Bone marrow (tissue), 2 donors: ENCODE data around the gene NUTM2A.
"Not testable (repeated sequence)": the region's sequence is repeated elsewhere in the genome, so short reads cannot be mapped to it uniquely, and the experiment has no call there.

ENCODE experiments used
- DNase-seq, 2 donors: peaks; one replicate each; lab custom pipeline; 2025; lab: John Stamatoyannopoulos, UW

NUTM2A gene, protein sequence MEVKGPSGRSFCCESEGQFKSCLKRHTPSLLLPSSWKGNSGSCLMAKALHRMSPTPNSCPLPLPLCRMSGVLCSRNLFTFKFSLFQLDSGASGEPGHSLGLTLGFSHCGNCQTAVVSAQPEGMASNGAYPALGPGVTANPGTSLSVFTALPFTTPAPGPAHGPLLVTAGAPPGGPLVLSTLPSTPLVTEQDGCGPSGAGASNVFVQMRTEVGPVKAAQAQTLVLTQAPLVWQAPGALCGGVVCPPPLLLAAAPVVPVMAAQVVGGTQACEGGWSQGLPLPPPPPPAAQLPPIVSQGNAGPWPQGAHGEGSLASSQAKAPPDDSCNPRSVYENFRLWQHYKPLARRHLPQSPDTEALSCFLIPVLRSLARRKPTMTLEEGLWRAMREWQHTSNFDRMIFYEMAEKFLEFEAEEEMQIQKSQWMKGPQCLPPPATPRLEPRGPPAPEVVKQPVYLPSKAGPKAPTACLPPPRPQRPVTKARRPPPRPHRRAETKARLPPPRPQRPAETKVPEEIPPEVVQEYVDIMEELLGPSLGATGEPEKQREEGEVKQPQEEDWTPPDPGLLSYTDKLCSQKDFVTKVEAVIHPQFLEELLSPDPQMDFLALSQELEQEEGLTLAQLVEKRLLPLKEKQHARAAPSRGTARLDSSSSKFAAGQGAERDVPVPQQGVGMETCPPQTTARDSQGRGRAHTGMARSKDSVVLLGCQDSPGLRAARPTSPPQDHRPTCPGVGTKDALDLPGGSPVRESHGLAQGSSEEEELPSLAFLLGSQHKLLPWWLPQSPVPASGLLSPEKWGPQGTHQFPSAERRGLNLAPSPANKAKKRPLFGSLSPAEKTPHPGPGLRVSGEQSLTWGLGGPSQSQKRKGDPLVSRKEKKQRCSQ

DNA sequence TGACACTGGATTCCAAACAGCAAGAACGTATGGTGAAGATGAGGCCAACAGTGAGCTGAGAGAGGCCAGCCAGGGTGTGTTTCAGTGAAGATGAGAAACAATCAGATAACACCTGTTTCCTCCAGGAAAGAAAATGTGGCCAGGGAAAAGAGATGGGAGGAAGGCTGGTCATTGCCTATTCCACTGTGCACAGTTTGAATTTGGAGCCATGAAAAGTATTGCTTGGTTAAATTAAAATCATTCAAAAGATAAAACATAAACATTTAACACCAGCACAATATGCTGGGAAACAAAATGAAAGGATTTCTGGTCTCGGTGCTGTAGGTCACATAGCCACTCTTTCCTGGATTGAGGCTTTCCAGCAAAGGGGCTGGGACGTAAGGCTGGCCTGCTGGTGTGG lies at the start of gene NUTM2A:
TSS of gene NUTM2A (plus strand) at position 301 of the 400 bp plus-strand sequence. CDS start 383 bp downstream, outside the sequence.
- not testable (repeated sequence) for DNase-seq

DNA sequence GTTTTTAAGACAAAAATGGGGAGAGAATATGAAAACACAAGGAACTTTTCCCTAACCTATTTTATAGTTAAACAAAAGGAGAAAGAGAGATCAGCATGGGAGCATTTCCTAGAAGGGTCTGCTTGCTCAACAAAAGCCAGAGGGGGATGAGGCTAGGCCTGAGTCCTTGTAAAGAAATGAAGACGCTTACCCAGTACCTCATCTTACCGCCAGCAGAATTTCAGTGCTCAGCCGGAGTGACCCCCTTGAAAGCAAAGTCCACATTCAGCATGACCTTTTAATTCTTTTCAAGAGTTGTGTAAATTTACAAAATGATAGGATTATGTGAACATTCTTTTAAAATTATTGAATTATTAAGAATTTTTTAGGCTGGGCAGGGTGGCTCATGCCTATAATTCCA lies 47.7 kb upstream of the NUTM2A start:
- not testable (repeated sequence) for DNase-seq

DNA sequence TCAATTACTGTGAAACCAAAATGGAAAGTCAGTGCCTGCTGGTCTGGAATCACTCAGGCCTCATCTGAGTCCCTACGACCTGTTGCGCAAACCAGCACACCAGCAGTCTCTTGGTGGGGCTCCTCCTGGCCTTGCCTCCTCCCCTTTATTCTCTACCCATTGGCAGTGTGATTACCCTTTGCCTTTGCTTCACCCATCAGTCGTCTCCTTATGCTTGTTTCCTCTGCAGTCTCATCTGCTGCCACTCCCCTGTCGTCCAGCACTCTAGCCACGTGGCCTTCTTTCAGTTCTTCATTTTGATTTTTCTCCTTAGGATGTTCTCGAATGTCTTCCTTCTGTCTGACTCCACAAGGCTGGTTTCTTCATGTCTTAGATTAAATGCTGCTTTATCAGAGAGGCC lies 40.8 kb upstream of the NUTM2A start:
- DNase-seq, result not testable (repeated sequence)

DNA sequence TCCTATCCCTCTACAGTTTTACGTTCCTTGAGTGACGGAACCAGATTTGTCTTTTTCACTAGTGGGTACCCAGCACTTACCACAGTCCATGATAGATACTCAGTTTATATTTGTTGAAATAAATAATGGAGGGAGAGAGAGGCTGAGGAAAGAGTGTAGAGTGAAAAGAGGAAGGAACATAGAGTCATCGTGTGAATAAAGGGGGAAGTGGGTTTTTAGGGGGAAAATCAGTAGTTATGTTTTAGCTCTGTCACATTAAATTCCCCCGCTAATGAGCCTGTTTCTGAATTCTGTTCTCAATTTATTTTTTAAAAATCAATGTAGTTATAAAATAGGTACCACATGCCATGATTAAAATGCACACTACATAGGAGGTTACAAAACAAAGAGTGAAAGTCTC lies 39.2 kb upstream of the NUTM2A start:
- not testable (repeated sequence) for DNase-seq

DNA sequence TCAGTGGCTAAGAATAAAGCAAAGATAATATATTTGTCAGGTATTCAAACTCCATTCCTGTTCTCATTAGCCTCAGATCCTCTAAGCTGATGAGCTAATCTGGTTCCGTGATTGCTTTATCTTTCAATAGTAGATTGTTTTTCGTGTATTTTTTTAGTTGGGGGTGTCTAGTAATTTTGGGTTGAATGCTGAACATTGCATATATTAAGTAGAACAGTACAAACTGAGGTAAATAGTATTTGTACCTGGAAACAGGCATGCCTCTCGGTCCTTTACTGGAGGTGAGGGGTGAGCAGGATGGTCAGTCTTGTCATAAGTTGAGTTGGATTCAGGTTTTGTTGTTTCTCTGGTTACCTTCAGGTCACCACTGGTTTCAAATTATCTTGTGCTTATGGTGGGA lies 37.7 kb upstream of the NUTM2A start:
- DNase-seq, result not testable (repeated sequence)

DNA sequence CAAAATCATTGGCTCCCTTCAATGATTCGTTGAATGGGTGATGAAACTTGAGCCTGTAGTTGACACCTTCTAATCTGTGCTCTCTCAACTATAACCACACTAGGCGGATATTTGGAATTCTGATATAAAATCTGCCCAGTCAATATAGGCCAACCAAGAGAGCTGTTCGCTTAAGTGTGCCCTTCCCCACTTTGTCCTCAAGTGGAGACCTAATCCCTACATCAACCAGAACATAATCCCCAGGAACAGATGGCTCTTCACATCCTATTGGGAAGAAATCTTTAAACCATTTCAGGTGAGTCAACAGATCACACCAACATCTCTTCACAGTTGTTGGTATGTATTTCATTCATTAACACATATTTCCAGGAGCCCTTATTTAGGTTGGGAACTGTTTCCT lies 33.4 kb upstream of the NUTM2A start:
- not testable (repeated sequence) for DNase-seq

DNA sequence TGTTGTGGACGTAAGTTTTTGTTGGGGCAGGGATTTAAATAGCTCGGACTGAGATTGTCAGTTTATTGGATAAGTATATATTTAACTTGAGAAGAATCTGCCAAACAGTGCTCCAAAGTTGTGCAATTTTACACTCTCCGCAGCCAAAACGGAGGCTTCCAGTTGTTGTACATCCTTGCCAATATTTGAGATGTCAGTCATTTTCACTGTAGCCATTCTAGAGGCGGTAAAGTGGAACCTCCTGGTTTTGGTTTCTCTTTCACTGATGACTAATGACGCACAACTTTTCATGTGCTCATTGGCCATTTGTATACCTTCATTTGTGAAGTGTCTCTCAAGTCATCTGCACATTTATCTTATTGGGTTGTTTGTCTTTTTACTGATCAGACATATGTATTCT lies 24.3 kb upstream of the NUTM2A start:
- DNase-seq, result not testable (repeated sequence)

DNA sequence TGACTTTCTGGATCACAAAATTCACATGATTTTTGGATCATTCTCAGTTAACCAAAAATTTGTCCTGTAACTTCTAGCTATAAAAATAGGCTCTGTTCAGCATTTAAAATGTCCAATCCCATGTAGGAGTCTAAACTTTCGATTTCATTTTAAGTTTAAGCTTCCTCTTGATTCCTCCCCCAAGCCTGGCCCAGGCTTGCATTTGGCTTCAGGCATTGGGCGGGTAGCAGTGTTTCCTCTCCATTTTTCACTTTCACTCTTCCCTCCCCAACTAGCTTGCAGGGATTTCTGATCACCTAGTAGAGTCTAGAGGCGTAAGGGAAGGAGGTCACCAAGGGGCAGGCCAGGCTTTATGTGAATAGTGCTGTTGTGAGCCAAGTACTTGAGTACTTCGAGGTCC lies 20.4 kb upstream of the NUTM2A start:
- DNase-seq, result not testable (repeated sequence)

DNA sequence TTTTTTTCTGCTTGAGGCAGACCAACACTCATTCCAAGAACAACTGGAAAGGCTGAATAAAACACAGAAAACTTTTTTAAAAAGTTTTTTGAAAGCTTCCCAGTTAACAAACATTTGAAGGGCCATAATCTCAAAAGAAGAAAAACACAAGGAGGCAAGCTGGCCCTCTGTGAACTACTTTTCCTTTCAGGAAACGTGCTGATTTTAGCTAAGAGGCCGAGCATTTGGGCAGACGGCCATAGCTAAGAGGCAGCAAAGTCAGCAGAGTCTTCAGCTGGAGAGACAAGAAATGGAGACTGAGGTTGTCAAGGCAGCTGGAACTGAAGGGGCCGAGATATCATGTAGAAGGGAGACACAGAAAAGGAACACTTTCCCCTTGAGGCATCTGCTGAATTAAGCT lies 18.3 kb upstream of the NUTM2A start:
- DNase-seq, result not testable (repeated sequence)

DNA sequence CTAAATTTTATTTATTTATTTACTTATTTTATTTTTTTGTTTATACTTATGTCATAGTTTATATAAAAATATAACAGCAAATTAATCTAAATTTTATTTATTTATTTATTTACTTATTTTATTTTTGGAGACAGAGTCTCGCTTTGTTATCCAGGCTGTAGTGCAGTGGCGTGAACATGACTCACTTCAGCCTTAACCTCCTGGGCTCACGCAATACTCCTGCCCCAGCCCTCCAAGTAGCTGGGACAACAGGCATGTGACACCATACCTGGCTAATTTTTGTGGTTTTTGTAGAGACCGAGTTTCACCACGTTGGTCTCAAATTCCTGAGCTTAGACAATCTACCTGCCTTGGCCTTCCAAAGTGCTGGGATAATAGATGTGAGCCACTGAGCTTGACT lies 14.9 kb upstream of the NUTM2A start:
- DNase-seq, result not testable (repeated sequence)

DNA sequence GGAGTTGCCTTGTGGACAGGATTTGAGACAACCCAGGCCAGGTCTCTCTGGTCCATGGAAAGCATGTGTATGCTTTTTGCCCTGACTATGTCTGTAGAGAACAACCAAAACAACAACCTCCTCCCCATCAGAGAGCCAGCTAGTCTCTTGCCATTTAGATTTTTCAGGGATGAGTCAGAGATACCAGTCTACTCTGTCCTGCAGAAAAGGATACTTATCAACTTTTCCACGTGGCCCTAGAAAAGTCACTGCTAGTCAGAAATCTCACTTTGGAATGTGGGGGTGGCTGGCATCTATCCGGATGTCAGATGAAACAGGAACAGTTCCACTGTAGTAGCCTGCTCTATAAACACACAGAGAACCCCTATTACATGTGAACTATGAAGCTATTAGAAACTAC lies 13.4 kb upstream of the NUTM2A start:
- not testable (repeated sequence) for DNase-seq

DNA sequence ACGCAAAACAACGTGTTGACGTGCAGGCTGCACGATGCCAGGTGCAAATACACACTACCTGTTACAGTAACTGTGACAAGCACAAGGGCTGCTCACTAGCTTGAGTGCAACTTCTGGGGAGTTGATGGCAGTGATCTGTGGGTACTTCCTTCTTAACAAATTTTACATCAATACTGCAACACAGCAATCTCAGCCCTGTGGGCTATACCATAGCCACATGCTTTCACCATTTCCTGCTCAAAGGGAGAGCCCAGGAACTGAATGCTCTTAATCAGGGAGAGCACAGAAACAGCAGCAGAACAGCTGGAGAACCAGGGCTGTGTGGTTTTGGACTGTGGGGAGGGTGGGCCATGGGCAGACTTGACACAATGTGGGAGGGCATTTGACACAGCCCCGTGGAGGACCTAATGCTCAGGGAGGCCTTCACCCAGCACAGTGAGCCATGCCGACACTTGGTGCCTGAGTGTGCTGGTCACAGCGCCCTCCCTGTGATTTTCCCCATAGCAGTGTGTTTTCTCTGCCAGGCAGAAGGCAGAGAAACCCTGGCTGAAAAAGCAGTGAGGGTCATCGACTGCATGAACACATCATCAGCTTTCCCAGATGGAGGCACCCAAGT lies 12.0 kb upstream of the NUTM2A start:
- not testable (repeated sequence) for DNase-seq

DNA sequence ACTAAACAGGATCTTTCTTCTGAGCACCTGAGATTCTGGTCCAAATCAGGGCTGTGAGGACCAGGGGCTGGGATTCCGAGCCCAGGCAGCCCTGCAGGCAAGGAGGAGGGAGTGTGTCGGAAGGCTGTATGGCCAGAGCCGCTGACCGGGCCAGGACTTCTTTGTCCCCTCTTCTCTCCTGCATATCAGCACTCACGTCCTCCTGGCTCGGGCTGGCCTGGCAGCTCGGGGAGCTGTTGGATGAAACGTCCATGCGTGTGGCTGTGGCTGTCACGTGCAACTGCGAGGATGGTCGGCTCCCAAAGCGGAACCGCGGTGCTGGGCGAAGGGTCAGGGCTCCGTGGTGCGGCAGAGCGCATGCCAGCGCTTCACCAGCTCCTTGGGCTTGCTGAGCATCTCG lies 11.4 kb upstream of the NUTM2A start:
- not testable (repeated sequence) for DNase-seq

DNA sequence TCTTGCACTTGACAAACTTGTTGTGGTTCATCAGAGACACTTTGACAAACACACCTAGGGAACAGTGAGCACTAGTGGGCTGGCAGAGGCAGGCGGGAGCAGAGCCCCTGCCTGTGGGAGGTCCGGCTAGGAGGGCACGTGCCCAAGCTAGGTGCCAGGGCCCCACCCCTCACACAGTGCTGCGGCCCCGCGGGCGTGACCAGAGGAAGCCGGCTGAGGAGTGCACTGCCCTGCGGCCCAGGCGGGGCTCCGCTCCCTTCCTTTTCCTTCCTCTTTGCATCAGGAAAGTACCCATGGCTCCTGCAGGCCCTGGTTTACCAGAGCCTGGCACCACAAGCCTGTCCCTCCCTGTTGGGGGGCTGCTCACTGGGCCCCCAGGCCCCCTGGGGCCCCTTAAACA lies 9.1 kb upstream of the NUTM2A start:
- DNase-seq, result not testable (repeated sequence)

DNA sequence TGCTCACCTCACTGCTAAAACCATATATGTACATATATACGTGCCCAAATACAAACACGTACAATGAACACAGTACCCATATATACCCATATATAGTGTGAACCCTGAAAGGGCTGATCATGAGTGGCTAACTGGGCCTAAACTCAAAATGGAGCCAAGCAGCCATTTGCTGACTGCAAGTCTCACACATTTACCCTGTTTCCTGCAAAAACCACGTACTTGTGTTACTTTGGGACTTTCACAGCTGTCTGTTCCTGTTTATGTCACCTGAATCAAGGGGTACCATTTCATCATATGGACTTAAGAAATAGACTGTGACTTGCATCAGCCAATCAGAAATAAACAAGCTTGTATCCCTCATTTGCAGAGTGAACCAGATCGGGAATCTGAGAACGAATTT lies 5.9 kb upstream of the NUTM2A start:
- not testable (repeated sequence) for DNase-seq

DNA sequence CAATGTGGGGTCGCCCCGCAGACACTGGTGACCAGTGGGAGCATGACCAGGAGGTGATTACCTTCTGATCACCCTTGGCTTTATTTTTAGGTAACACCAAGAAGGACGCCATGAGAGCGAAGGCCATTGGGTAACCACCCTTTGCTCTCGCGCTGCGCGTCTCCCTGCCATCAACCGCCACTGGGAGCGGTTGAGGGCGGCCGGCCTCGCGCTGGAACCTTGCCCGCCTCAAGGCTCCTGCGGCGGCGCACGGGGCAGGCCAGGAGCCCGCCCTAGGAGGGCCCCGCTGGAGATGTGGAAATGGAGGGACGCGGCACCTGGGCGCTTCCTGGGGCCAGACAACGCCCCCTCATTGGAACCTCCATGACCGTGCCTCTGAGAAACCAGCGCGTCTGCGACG lies 2.5 kb upstream of the NUTM2A start:
- not testable (repeated sequence) for DNase-seq

DNA sequence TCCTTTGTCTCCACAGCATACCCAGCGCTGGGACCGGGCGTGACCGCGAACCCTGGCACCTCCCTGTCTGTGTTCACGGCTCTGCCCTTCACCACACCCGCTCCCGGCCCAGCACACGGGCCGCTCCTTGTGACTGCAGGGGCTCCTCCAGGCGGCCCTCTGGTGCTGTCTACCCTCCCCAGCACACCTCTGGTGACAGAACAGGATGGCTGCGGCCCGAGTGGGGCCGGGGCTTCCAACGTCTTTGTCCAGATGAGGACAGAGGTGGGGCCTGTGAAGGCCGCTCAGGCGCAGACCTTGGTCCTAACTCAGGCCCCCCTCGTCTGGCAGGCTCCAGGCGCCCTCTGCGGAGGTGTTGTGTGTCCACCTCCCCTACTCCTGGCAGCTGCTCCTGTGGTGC lies 3.0 kb downstream of the NUTM2A start:
- DNase-seq, result not testable (repeated sequence)

DNA sequence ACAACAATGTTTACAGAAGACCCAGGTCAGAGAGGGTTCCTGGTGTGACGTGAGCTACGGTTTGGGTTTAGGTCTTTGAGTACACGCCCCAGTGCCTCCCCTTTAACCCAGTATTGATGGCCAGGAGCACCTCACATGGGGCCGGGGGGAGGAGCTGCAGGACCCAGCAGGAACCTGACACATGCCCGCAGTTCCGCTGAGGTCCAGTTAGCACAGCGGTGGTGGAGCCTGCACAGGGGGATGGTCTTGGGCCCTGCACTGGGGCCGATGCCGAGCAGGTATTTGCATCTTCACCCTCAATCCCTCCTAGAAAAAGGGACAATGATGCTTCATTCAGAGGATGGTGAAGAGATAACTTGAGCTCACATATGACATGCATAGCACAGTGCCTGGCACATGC lies 4.0 kb downstream of the NUTM2A start:
- not testable (repeated sequence) for DNase-seq

DNA sequence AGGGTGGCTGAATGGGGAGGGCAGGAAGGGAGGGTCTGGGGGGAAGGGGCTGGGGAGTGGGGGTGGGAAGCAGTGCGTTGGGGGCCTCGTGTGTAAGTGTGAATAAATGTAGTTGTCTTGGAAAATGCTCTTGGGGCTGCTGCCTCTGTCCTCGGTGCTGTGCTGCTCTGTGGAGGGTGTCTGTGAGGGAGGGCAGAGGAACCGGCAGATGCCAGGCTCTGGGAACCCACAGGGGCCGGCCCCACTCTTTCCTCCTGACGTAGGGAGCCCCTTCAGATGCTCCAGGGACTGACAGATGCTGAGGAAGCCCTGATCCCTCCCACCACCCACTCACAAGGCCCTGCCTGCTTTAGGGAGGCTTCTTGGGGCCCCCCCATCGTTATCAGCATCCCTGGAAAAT lies 9.6 kb downstream of the NUTM2A start:
- not testable (repeated sequence) for DNase-seq

DNA sequence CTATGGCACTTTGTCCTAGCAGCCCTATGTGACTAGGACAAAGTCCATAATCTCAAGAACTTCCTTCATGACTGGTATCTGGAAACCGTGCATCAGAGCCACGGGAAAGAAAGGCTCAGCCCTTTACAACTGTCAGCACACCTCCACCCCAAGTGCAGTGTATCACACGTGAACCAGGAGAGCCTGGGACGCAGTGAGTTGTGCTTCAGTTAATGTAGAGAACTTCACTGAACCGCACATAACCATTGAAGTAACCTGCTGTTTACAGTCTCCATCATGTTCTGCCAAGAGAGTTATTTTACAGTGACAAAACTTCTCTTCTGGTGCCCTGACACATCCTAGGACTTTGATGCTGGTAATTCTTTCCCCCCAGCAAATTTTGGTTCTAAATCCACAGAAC lies 12.0 kb downstream of the NUTM2A start:
- not testable (repeated sequence) for DNase-seq

DNA sequence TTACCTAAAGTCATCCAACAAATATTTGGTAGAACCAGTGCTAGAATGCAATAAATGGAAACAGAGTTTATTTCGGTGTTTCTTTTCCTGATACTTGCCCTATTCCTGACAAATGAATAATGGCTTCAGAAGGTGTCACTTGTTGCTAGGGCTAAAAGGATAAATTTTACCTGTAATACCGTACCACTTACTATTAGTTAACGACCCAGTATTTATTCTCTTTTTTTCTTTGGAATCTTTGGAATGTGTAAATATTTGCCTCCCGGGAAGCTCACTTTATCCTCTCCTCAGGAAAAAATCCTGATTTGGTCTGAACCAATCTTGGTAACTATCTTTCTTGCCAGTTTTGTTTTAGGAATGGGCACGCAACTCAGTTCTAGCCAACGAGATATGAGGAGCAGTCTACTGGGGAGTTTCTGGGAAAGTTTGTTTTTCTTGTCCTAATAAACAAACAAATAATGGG lies 14.1 kb downstream of the NUTM2A start:
- not testable (repeated sequence) for DNase-seq

DNA sequence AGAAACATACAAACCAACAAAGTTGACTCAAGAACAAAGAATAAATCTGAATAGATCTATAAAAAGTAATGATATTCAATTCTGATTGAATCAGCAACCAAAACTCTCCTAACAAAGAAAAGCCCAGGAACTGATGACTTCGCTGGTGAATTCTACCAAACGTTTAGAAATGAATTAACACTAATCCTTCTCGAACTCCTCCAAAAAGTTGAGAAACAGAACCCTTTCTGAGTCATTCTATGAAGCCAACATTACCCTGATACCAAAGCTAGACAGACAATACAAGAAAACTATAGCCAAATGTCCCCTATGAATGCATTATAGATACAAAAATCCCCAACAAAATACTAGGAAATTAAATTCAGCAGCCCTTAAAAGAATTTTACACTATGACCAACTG lies 16.9 kb downstream of the NUTM2A start:
- DNase-seq, result not testable (repeated sequence)
